DND-41 (cell line): ENCODE measurements around the gene MBNL2.

Source experiments
- ATAC-seq: fragments of 200-7000 bp; cut with Tn5 transposase; 3 replicates; pipeline ENCODE4 v1.9.1; 2021; ENCODE audit warnings: low read depth; ENCODE audit not compliant: insufficient read depth
- DNase-seq: peaks from one replicate; pipeline ENCODE4 v3.0.0-alpha.2; 2020
- H2AFZ ChIP-seq: 2 replicates; pipeline ENCODE4 v1.6.0; 2012; ENCODE audit warnings: low read depth, low read length
- H3K27ac ChIP-seq: 2 replicates; pipeline ENCODE4 v1.5.1; 2012; ENCODE audit warnings: low read length, inconsistent platforms
- H3K27me3 ChIP-seq: fragments of 200-600 bp; sonication (generic); 2 replicates; pipeline ENCODE4 v1.6.0; 2012; ENCODE audit warnings: low read length, mild to moderate bottlenecking, inconsistent platforms; ENCODE audit not compliant: insufficient read depth, poor library complexity
- H3K36me3 ChIP-seq: 2 replicates; pipeline ENCODE4 v1.5.1; 2012; ENCODE audit warnings: low read length, inconsistent platforms; ENCODE audit not compliant: insufficient read depth
- H3K4me1 ChIP-seq: 2 replicates; pipeline ENCODE4 v1.5.1; 2012; ENCODE audit warnings: mild to moderate bottlenecking, low read length; ENCODE audit not compliant: insufficient read depth
- H3K4me2 ChIP-seq: 2 replicates; pipeline ENCODE4 v1.6.0; 2012; ENCODE audit warnings: mild to moderate bottlenecking, moderate library complexity, low read length, inconsistent platforms; ENCODE audit not compliant: insufficient read depth
- H3K4me3 ChIP-seq, 2 experiments: fragments of 200-600 bp in 1 of 2; shearing (Covaris generic) in 1 of 2; 2 replicates each; pipeline ENCODE4 v1.5.1; 2012 to 2016; ENCODE audit warnings: inconsistent platforms in 2 of 2, low read length in 2 of 2, mild to moderate bottlenecking in 2 of 2, low read depth in 1 of 2, moderate library complexity in 1 of 2
- H3K79me2 ChIP-seq: 2 replicates; pipeline ENCODE4 v1.6.0; 2012; ENCODE audit warnings: low read length, inconsistent platforms; ENCODE audit not compliant: insufficient read depth
- H3K9ac ChIP-seq: 2 replicates; pipeline ENCODE4 v1.6.0; 2012; ENCODE audit warnings: low read depth, mild to moderate bottlenecking, inconsistent platforms, low read length, moderate library complexity
- H3K9me3 ChIP-seq: 2 replicates; pipeline ENCODE4 v1.5.1; 2012; ENCODE audit warnings: low read length, moderate library complexity, mild to moderate bottlenecking, inconsistent platforms; ENCODE audit not compliant: insufficient read depth, severe bottlenecking
- H4K20me1 ChIP-seq: 2 replicates; pipeline ENCODE4 v1.6.0; 2012; ENCODE audit warnings: low read length; ENCODE audit not compliant: insufficient read depth
- EZH2 ChIP-seq: IDR thresholded peaks from 3 replicates; pipeline ENCODE4 v1.6.1; 2012; ENCODE audit warnings: borderline replicate concordance, low read depth, mild to moderate bottlenecking, moderate library complexity, low read length, inconsistent platforms; ENCODE audit not compliant: severe bottlenecking
- TF ChIP-seq, protein P1 (sequence below): IDR thresholded peaks from 2 replicates; pipeline ENCODE4 v1.5.1; 2012; ENCODE audit warnings: borderline replicate concordance, low read length, moderate library complexity, mild to moderate bottlenecking; ENCODE audit not compliant: poor library complexity, severe bottlenecking; ENCODE audit errors: extremely low read depth

The MBNL2 gene

DNA sequence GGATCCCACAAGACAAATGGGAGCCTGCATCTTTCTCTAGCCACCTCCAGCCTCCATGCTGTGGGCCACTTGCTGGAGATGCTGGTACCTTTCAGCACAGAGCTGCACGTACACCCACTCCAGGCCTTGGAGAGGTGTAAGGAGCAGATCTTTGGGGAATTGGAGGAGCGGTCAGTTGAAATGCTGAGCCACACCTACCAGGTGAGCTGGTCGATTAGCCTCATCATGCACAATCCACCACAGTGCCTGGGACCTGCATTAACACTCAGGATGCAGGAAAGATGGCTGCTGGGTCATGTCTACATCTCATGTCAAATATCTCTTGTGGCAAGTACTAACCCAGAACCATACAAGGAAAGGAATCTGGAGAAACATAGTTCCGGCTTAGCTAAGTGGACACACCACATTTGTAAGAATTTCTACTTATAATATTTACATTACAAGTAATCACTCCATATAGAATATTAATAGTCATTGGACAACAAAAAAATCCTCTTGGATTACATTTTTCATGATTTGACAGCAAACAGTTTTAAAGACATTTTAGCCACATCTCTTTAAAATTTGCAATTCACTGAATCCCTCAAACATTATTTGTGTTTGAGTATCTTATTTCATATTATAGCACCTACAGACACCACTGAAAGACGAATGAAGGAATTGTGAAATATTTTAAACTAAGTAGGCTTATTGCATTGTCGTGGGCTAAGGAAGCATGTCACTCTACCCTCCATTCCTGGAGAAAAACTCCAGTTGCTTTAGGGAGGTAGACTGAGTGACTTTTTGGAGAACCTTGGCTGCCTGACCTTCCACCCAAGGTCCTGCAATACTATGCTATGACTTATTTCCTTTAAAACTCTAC is 21.8 kb upstream of the MBNL2 start:
- Histone ChIP-seq H2AFZ (no peak overlapping the region), H3K4me2 (no peak overlapping the region), H3K79me2 (no peaks in the 10 kb centered on the region), H3K9ac (no peak overlapping the region), H3K9me3 (no peaks in the 10 kb centered on the region), H3K27me3 (no peaks in the 10 kb centered on the region), H3K27ac (no peak overlapping the region), H3K4me3 (no peak overlapping the region), H3K4me1 (no peaks in the 10 kb centered on the region), H3K36me3 (no peaks in the 10 kb centered on the region), H4K20me1 (no peaks in the 10 kb centered on the region)
- ATAC-seq (no peak), DNase-seq (no peak)
- TF ChIP-seq, protein P1, sequence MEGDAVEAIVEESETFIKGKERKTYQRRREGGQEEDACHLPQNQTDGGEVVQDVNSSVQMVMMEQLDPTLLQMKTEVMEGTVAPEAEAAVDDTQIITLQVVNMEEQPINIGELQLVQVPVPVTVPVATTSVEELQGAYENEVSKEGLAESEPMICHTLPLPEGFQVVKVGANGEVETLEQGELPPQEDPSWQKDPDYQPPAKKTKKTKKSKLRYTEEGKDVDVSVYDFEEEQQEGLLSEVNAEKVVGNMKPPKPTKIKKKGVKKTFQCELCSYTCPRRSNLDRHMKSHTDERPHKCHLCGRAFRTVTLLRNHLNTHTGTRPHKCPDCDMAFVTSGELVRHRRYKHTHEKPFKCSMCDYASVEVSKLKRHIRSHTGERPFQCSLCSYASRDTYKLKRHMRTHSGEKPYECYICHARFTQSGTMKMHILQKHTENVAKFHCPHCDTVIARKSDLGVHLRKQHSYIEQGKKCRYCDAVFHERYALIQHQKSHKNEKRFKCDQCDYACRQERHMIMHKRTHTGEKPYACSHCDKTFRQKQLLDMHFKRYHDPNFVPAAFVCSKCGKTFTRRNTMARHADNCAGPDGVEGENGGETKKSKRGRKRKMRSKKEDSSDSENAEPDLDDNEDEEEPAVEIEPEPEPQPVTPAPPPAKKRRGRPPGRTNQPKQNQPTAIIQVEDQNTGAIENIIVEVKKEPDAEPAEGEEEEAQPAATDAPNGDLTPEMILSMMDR, result no peak
- no peak for TF ChIP-seq EZH2

DNA sequence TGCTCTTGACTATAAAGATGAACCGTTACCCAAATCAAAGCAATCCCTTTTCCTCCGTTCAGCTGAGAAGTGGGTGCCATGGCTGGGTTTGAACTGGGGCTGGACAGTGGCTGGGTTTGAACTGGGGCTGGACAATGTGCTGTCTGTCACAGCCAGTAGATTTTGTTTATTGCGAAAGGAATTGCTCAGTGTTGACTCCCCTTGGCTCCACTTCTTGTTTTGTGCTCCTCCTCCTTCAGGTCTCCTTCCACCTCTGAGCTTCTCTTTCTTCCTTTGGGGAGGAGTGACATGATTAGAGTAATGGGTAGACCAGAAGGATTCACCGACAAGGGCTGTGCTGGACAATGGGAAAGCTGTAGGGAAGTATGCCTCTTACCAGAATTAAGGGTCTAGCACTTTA is 19.4 kb upstream of the MBNL2 start:
- Histone ChIP-seq H2AFZ (no peak overlapping the region), H3K4me1 (no peaks in the 10 kb centered on the region), H3K36me3 (no peaks in the 10 kb centered on the region), H4K20me1 (no peaks in the 10 kb centered on the region), H3K9me3 (peaks cover 6% of the 10 kb centered on the region), H3K27me3 (no peaks in the 10 kb centered on the region), H3K79me2 (no peaks in the 10 kb centered on the region), H3K27ac (no peak overlapping the region), H3K4me2 (no peak overlapping the region), H3K9ac (no peak overlapping the region), H3K4me3 (no peak overlapping the region)
- ATAC-seq (no peak), DNase-seq (no peak)
- TF ChIP-seq, protein P1, result no peak
- TF ChIP-seq EZH2, result no peak

DNA sequence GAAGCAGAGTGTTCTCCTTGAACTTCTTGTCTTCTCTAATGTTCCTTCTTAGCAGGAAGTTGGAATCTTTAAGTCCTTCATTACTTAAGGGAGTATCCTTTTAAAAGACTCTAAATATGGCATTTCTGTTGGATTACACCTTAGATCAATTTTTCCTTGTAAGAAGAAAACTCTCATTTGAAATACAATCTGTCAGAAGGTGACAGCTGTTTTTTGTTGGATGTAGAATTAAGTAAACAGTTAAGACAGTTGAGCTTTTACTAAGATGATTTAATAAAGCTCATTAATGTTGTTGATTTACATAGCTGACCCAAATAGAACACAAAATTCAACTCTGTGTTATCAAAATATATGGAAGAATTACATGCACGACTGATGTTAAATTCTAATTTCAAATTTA is 16.7 kb upstream of the MBNL2 start:
- no peak overlapping the region for H3K9ac ChIP-seq
- no peak overlapping the region for H2AFZ ChIP-seq
- no peaks in the 10 kb centered on the region for H4K20me1 ChIP-seq
- H3K4me1 ChIP-seq, result peaks cover 14% of the 10 kb centered on the region
- no peak overlapping the region for H3K4me3 ChIP-seq
- no peaks in the 10 kb centered on the region for H3K36me3 ChIP-seq
- ATAC-seq (no peak), DNase-seq (no peak)
- H3K27me3 ChIP-seq, result no peaks in the 10 kb centered on the region
- TF ChIP-seq, protein P1, result no peak
- TF ChIP-seq EZH2, result no peak
- no peaks in the 10 kb centered on the region for H3K79me2 ChIP-seq
- no peak overlapping the region for H3K27ac ChIP-seq
- H3K4me2 ChIP-seq, result no peak overlapping the region
- peaks cover 6% of the 10 kb centered on the region for H3K9me3 ChIP-seq
